Mammary epithelial cell (primary cell): Measurements from ENCODE around the gene FASTK.

Experiments
- CTCF ChIP-seq, 2 donors: IDR thresholded peaks in 1 of 2; conservative IDR thresholded peaks in 1 of 2; 2 replicates each; pipeline ENCODE4 v1.5.1; 2011 to 2012; ENCODE audit warnings: inconsistent platforms in 2 of 2, low read length in 2 of 2, mild to moderate bottlenecking in 2 of 2, control low read depth in 1 of 2, low read depth in 1 of 2; ENCODE audit not compliant: insufficient read depth in 1 of 2; ENCODE audit errors: extremely low read depth in 1 of 2
- EZH2 ChIP-seq: IDR thresholded peaks from 2 replicates; pipeline ENCODE4 v1.6.1; 2012; ENCODE audit warnings: low read length, inconsistent platforms, borderline replicate concordance

- TF ChIP-seq CTCF (conservative IDR thresholded peaks at IDR 0.05 in 1 of 2, IDR thresholded peaks at IDR 0.05 in 1 of 2; ENCODE audit: extremely low read depth in 1 of 2, insufficient read depth in 1 of 2, low read depth in 1 of 2, low read length in 2 of 2) (no peak), EZH2 (no peak)
Observed at GRCh38 chr7:151115121-151115835, 34.7 kb upstream of the FASTK start.
